NCI-H524 (cell line): Measurements from ENCODE around the gene COL8A1.

Experiments
- DNase-seq, 2 experiments: peaks; one replicate each; lab custom pipeline; 2025; lab: John Stamatoyannopoulos, UW

COL8A1 gene

DNA sequence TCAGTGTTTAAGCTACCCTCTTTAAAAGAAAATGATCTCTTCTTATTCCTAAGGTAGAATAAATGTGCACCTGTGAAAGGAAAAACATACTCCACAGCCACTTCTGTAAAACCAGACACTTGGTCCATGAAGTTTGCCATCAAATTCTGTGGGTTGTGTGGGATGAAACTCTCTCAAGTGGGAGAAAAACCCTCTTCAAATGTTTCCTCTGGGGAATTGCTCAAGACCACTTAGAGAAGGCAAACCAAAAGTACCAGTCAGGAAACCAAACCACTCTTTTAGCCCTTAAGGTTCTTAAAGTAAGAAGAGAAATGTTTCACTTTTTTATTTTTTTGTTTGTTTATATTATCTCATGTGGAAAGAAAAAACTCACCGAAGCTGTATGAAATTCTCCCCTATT is 1.2 kb downstream of the COL8A1 start:
- DNase-seq: peak; percentile 95

DNA sequence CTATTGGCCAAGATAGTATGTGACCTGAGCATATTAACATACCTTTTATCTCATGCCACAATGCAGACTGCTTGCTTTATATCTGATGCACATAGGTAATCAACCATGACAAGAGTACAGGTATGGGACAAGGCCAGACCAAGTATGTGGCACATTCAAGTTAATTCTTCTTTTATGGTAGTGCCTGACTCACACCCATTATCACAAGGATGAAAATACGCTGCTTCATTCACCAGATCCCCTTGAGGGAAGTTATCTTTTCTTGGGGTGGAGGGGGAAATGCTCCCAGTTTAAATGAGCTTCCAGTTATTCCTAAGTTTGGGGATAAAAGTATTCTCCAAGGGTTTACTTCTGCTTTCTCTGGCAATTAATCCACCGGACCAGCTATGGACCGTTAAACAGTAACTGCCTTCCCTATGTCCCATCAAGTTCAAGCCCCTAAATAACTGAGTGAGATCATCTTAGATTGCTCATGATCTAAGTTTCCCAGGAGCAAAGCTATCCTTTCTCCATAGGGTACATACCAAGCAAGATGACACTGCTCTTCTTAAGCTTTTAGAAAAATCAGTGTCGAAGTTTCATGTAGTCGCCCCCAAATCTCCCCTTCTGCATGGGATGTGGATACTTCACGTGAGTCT is 1.9 kb downstream of the COL8A1 start:
- DNase-seq: no peak

- no peak for DNase-seq
These were observed 3.1 kb downstream of the COL8A1 start for GRCh38 chr3:99641480-99641879.

- no peak for DNase-seq
These were observed 3.6 kb downstream of the COL8A1 start for GRCh38 chr3:99641982-99642381.

GRCh38 chr3:99644017-99644416 is 5.6 kb downstream of the COL8A1 start:
- no peak for DNase-seq

DNA sequence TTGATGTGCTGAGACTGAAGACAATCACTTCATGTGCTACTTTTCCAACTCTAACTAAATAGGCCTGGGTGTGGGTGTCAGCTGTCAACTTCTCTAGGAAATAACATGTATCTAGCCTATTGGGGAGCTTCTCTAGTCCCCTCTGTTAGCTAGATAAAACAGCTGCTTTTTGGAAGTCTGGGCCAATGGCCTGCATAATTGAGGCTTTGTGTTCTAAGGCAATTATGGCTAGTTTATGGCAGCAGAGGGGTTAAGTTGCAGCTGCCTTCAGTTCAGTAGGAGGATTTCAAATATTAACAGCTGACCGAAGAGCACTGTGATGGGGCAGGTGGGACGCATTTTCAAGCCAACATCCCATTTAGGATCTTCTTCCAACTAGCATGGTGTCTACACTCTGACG is 6.4 kb downstream of the COL8A1 start:
- DNase-seq: no peak

DNA sequence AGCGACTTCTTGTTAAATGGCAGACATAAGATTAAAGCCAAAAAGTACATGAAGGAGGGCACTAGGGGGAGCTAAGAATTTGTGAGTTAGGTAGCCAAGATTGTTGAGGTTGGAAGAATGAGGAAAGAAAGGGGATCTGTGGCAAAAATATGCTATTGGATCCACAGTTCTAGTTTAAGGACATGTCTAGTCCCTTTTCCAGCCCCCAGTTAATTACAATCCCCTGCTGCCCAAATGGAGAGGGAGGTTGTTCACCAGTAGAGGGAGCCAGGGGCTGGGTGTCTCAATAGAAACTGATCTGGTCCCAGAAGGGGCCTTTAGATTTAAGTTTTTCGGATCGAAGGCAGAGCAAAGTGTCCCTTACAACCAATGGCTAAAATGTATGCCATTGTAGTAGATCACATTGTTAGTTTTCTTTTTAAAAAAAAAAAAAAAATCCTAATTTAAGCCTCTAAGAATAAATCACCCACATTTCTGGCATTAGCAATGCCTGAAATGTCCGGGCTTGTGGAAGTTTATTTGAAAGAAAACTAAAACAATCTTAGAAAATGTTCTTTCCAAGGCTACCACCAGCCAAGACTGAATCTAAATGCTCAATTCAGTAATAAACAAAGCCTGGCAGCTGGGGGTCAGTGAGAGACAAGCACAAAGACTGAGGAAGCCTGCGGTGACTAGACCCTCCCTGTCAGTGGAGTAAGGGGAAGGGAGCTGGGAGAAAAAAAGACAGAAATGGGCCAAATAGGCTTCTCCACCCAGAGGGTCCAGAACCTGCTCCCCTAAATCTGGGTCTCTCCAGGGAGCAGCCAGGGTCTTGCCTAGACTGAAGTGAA is 7.1 kb downstream of the COL8A1 start:
- peak; percentile 3 to 29 for DNase-seq

- DNase-seq: no peak
These were observed 7.7 kb downstream of the COL8A1 start for GRCh38 chr3:99646107-99646435.

- DNase-seq: no peak
These were observed 8.7 kb downstream of the COL8A1 start for GRCh38 chr3:99647081-99647480.

GRCh38 chr3:99648101-99648500 is 9.7 kb downstream of the COL8A1 start:
- no peak for DNase-seq

DNA sequence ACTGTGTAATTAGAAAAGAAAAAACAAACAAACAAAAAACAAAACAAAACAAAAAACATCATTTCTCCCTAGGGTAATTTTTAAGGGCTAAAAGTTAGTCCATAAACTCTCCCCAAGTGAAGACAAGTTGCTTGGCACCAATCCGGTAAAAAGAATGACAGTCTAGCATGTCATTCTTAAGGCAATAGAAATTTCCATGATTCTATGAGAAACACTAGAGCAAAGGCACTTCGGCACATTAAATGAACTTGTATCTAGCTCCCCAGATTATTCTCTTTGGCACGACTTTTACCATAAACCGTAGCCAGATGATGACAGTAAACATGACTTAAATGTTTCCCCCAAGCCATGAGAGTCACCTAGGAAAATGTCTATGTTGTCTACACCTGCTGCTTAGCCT is 10.1 kb downstream of the COL8A1 start:
- DNase-seq: no peak

GRCh38 chr3:99651531-99651930 is 13.1 kb downstream of the COL8A1 start:
- DNase-seq: no peak

- DNase-seq: no peak
These were observed 18.2 kb downstream of the COL8A1 start for GRCh38 chr3:99656624-99657023.

DNA sequence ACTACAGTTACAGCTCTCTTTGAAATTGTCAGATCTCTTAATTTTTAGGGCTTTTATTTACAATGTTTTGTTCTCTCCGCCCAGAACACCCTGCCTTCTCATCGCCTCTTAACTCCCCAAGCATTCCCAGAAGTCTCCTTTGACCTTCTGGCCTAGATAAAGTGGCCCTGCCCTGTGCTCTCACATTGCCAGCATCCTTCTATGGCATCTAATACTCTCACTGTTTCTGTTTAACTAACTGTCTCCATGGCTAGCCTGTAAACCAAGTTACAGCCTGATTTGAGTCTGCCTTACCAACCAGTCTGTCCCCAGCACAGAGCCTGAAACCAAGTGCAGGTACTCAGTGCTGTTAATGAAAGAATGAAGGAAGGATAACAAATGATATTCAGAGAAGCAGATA is 19.9 kb downstream of the COL8A1 start:
- DNase-seq: no peak

DNA sequence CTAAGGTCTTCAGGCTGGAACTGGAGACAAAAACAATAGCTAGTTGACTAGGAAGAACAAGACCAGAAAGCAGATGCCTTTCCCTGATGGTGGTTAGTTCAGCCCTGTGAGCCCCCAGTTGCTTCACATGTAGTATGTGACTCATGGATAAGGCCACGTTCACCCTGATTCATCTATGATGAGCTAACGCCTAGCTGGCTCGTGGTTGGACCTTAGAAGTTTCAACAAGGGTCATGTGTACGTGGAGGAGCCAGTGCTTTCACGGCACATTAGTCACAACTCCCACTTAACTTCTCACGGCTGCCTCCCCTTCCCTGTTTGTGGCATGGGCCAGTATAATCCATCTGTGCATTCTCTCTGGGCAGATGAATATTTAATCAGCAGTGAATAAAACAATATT is 20.6 kb downstream of the COL8A1 start:
- DNase-seq: no peak

GRCh38 chr3:99659951-99660350 is 21.6 kb downstream of the COL8A1 start:
- DNase-seq: no peak

DNA sequence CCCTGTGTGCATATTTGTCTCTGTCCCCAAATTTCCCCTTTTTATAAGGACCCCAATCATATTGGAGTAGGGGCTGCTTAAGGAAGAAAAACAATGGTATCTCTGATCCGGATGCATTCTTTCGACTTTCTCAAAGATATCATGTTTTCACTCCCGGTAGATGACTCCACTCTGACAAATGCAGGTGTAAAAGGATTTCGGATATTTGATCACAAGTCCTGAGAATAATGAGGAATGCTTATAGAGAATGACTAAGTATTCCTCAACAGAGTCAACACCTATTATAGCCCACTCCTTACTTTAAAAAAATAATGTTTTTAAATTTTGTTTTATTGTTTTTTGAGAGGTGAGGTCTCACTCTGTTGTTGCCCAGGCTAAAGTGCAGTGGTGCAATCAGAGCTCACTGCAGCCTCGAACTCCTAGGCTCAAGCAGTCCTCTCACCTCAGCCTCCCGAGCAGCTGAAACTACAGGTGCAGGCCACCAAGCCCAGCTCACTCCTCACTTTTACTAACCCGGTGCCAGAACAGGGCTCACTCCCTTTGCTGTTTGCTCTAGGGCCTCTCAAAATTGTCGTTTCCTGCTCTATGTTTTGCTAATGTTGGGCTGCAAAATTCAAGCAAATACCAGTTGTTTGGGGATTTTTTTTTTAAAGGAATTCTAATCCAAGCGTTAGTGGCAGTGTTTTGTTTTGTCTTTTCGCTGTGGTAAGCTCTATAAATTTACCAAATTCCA is 24.6 kb downstream of the COL8A1 start:
- DNase-seq: no peak

DNA sequence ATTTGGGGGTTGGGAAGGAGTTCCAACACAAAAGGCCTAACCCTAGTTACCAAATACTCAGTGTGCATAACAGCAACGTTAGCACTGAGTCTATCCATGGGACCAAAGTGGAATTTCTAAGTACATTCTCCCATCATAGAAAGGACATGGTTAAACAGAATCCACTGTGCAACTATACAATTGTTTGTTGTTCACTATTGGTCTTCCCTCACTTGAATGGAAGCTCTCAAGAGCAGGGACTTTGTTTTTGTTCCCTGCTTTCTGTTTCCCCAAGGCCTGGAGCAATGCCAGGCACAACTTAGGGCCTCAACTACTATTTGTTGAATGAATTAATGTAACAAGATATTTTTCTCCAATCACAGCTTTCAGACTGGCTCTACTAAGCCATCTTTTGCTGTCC is 25.6 kb downstream of the COL8A1 start:
- DNase-seq: no peak

GRCh38 chr3:99665017-99665416 is 26.6 kb downstream of the COL8A1 start:
- DNase-seq: no peak

- DNase-seq: no peak
These were observed 27.8 kb downstream of the COL8A1 start for GRCh38 chr3:99666201-99666600.

DNA sequence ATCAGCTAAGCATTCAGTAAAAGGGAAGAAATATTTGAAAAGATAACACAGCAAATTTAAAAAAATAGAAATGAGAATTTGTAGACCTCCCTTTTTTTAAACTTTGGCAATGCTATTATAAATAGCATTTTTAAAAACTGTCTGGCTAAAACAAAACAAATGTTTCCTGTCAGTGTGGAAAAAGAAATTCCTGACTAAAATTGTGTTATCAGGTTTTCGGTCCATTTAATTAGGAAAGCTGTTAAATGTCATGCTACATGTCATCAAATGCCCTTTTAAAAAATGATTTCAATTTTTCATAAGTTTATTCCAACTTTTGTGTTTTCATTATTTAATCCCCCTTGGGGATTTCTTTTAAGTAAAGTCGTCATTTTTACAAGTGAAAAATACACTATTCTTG is 29.6 kb downstream of the COL8A1 start:
- DNase-seq: no peak

DNA sequence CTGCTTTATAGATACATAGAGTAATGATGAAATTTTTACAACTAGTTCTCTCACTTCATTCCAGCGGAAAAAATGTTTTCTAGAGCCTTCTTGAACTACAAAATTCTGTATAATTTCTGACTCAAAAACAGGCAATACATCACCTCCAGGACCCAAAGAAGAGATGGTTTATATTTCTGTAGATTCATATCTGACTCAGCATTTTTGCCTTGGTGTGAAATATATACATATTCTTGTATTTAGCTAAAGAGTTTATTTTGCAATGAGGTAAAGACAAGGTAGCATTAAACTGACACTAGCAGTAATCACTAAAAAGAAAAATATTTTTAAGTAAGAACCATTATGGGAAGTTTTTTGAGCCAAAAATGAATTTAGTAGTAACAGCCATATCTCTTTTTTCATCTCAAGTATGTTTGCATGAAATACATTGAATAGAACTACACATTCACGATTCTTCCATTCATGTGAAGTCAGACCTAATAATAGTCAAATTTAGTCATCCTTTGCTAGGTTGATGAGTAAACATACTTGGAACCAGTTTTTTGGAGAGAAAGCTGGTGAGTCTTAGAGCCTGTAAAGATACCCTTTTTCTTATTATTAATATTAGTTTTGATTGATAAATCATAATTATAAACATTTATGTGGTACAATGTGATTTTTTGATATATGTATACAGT is 31.6 kb downstream of the COL8A1 start:
- no peak for DNase-seq

DNA sequence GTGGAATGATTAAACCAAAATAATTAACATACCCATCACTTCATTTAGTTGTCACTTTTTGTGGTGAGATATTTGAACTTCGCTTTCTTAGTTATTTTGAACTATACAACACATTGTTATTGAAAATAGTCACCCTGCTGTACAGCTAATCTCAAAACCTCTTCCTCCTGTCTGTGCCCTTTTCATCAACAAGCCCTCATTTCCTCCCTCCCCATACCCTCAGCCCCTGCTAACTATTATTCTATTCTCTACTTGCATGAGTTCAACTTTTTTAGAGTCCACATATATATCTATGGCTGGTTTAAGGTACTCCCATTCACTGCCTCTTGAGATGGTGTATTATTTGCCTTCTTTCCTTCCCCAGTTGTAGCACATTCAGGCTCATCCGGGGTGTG is 32.2 kb downstream of the COL8A1 start:
- DNase-seq: no peak
